Left cardiac atrium (tissue), 4 donors: ENCODE data around the gene ELOVL2. TPM values are rescaled to one million over a fixed set of nuclear protein-coding genes. Genes with fewer than 3 reads are reported as not detected.
"Not testable (repeated sequence)": the region's sequence is repeated elsewhere in the genome, so short reads cannot be mapped to it uniquely, and the experiment has no call there.

Source experiments
- ATAC-seq, 2 donors: fragments of 200-7000 bp; cut with Tn5 transposase; one replicate each; pipeline ENCODE4 v1.9.1; 2020; ENCODE audit warnings: mild to moderate bottlenecking in 2 of 2, moderate library complexity in 2 of 2
- DNase-seq: peaks from one replicate; pipeline ENCODE4 v3.0.0-alpha.2; 2020
- intact Hi-C, 2 donors: fragments of 100-400 bp; cut with DNase I; formaldehyde crosslinking; loops; one replicate each; pipeline versions ENCODE4 v1.14.1 to v1.15.1; 2022 to 2023
- total RNA-seq, 2 donors: library from RNA; stranded (reverse); fragmentation: NEBNext Ultra II Directional; extraction: Animal tissue kit (Norgen Biotek cat#: 25700); gene quantifications; one replicate each; pipeline ENCODE4 v1.2.1, GENCODE V29; 2021
- donor health status: DM: no; HTN: yes; CAD: no.
- donor health status: DM: no; HTN: yes; CAD: no; lungs with severe emphysema.
- donor health status: DM: yes; HTN: yes; CAD: no.
- donor health status: Dilated cardiomyopathy.

Gene ELOVL2
- total RNA-seq, 2 donors from 2014 or later, result 1.2 to 2.3 TPM

GRCh38 chr6:11002176-11002575, 41.9 kb downstream of the ELOVL2 start:
- intact Hi-C loops, result no loop called here
- ATAC-seq, result no peak
- no peak for DNase-seq

DNA sequence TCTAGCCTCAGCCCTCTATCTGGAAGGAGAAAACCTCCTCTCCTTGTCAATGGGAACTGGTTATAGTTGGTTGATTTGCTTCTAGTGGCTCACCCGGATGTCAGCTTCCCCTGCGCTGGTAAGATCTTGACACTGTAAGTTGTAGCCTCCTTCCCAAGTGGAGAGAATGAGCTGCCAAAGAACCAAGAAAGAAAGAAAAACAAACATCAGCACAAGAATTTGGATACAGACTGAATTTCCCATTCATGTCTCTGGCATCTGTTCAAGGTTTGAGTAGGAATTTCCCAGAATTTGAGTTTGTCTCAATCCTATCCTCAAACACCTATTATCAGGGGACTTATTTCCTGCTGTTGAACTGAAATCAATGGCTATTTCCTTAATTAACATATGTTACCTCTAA, 44.1 kb downstream of the ELOVL2 start:
- DNase-seq (no peak), ATAC-seq (peak; percentile 67 to 73)
- intact Hi-C loops, result no loop called here

DNA sequence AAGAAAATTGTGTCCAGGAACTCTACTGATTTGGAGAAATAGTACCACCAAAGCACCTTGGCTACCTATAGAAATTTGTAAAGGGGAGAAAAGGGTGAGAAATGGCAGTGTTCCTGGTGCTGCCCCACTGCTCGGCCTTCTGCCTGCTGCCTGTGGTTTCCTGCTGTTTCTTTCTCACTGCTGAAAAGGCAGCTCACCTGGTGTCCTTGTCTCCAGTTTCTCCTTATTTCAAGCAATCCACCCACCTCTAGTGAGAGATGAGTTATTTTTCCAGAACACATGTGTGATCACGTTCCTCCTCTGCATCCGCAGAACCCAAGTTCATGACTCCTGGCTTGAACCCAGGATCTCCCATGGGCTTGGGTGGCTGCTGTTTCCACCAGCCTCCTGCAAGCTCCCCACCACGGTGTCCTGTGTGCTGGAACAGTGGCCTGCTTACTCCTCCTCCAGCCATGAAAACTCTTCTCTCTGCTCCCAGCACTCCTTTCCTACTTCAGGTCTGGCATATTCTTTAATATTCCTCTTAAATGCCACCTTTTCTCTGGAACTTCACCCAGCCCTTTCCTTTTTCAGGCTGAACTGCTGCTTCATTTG, 48.9 kb downstream of the ELOVL2 start:
- no peak for DNase-seq
- intact Hi-C loops, result no loop called here
- ATAC-seq, result no peak

- intact Hi-C loops, result no loop called here
- DNase-seq (no peak), ATAC-seq (no peak)
Observed at GRCh38 chr6:10993896-10994295, 50.2 kb downstream of the ELOVL2 start.

DNA sequence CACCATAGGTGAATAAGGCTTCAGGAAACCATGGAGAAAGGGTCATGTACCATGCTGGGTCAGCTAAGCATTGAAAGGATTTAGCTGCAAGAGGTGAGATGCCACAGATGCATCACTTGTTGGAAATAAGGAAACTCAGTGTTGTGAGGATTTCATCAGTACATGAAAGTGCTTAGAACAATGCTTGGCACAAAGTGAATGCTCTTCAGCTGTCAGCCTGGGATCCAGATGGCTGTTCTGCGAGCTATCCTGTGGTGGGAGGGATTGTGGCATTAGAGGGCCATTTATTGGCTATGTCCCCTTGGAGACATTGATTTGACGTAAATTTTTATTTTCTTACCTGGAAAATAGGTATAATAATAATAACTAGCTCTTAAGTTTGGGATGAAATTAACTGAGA, 53.0 kb downstream of the ELOVL2 start:
- intact Hi-C loops, result no loop called here
- no peak for DNase-seq
- no peak for ATAC-seq

- intact Hi-C loops, result no loop called here
- DNase-seq (no peak), ATAC-seq (no peak)
Observed at GRCh38 chr6:10989587-10989986, 54.5 kb downstream of the ELOVL2 start.

DNA sequence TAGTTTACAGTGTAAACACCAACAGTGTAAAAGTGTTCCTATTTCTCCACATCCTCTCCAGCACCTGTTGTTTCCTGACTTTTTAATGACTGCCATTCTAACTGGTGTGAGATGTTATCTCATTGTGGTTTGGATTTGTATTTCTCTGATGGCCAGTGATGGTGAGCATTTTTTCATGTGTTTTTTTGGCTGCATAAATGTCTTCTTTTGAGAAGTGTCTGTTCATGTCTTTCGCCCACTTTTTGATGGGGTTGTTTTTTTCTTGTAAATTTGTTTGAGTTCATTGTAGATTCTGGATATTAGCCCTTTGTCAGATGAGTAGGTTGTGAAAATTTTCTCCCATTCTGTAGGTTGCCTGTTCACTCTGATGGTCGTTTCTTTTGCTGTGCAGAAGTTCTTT, 59.1 kb downstream of the ELOVL2 start:
- ATAC-seq, DNase-seq, intact Hi-C loops: not testable (repeated sequence)

GRCh38 chr6:10981409-10981808, 62.7 kb downstream of the ELOVL2 start:
- no peak for ATAC-seq
- no peak for DNase-seq
- intact Hi-C loops, result no loop called here

DNA sequence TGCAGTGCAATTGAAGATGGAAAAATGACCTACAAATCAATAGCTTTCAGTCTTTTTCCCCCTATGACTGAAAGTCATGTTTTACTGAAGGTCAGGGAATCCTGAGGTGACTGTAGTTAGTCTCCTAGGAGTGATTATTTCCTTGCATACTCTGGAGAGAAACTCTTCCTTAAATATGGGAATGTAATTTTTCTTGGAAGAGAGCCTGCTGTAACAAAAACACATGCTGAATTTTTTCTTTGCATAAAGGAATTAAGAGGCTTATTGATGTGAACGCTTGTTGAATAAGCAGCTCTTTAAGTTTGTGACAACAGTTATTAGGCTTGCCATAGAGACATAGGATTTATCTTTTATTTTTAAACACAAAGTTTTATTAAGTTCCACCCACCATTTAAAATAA, 64.5 kb downstream of the ELOVL2 start:
- DNase-seq (no peak), ATAC-seq (no peak)
- intact Hi-C loops, result no loop called here

DNA sequence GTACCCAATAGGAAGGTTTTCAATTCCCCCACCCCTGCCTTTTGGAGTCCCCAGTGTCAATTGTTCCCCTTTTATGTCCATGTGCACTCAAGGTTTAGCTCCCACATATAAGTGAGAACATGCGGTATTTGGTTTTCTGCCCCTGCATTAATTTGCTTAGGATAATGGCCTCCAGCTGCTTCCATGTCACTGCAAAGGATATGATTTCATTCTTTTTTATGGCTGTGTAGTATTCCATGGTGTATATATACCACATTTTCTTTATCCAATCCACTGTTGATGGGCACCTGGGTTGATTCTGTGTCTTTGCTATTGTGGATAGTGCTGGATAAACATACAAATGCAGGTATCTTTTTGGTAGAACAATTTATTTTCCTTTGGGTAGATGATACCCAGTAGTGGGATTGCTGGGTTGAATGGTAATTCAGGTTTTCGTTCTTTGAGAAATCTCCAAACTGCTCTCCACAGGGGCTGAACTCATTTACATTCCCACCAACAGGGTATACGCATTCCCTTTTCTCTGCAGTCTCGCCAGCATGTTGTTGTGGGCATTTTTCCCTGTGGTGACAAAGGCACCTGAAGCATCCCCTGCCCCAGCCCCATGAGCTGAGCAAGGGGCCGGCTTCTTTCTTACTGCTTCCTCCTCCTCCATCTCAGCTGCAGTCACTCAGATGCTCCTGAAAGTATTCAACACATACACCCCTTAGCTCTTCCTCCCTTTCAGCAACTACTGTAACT, 66.7 kb downstream of the ELOVL2 start:
- DNase-seq (no peak), ATAC-seq (no peak)
- intact Hi-C loops, result no loop called here

- ATAC-seq (no peak), DNase-seq (no peak)
- intact Hi-C loops, result no loop called here
Observed at GRCh38 chr6:10976571-10976970, 67.5 kb downstream of the ELOVL2 start.

- ATAC-seq, result no peak
- intact Hi-C loops, result no loop called here
Observed at GRCh38 chr6:10972196-10972595, 71.9 kb downstream of the ELOVL2 start.

DNA sequence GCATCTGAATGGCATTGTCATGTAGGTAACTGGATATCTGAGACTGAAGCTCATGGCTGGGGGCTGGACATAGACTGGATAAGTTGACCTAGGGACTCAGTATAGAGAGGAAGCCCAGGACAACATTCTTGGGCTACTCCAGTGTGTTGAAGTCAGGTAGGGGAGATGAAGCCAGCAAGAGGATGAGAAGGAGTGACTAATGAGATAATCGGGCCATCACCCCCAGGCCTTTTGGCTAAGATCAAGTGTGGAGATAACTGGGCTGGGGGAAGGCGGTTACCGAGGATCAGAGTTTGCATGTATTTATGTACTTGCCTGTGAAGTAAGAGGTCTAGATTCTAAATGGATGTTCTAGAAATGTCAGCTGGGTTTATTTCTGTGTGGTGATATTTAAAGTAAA, 73.4 kb downstream of the ELOVL2 start:
- intact Hi-C loops, result no loop called here
- no peak for ATAC-seq

More at GRCh38 chr6:10972196-10972595, 71.9 kb downstream of the ELOVL2 start:
- DNase-seq, result no peak

GRCh38 chr6:10968776-10969175, 75.3 kb downstream of the ELOVL2 start:
- ATAC-seq, result no peak
- intact Hi-C loops, result no loop called here
- no peak for DNase-seq

More for the DNA sequence above, 73.4 kb downstream of the ELOVL2 start:
- no peak for DNase-seq

- intact Hi-C loops, result no loop called here
- DNase-seq (no peak), ATAC-seq (no peak)
Observed at GRCh38 chr6:10964684-10965083, 79.4 kb downstream of the ELOVL2 start.

GRCh38 chr6:10963113-10963512, 81.0 kb downstream of the ELOVL2 start:
- intact Hi-C loops, result no loop called here
- no peak for DNase-seq

DNA sequence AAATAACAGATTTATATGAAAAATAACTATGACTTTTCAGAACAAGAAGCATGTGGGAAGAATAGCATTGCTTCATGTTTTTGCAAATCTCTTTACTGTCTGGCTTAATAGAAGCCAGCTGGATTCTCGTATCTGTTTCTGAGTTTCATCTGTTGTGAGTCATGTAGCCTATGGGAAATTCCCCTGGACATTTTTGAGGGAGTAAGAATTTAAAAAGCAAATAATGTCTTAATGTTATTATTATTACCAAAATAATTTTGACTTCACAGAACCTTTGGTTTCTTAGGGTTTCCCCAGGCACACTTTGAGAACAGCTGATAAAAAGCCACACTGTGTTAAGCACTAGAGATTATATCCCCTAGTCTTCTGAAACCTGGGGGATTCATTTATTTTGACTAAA, 81.4 kb downstream of the ELOVL2 start:
- intact Hi-C loops, result no loop called here
- ATAC-seq (peak in 1 of 2 donors; percentile 82), DNase-seq (no peak)

More at GRCh38 chr6:10963113-10963512, 81.0 kb downstream of the ELOVL2 start:
- ATAC-seq, result no peak

- intact Hi-C loops, result no loop called here
- no peak for ATAC-seq
- DNase-seq, result no peak
Observed at GRCh38 chr6:10961837-10962236, 82.3 kb downstream of the ELOVL2 start.

DNA sequence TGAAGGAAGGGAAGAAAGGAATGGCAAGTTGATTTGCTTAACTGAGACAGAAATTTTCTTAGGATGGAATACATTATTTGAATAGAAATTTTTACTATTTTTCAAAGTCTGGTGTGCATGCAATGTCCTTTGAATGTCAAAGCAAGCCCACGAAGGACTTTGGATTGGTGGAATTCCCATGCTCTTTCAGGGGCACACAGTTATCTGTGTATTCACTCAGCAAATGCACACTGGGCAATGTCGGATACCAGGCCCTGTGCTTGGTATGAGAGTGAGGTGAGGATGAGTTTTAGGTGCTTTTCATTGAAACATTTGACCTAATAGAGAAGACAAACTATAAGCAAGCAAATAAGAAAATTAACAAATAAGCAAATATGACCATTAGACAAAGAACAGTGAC, 83.9 kb downstream of the ELOVL2 start:
- intact Hi-C loops, result no loop called here
- no peak for DNase-seq
- ATAC-seq, result no peak

DNA sequence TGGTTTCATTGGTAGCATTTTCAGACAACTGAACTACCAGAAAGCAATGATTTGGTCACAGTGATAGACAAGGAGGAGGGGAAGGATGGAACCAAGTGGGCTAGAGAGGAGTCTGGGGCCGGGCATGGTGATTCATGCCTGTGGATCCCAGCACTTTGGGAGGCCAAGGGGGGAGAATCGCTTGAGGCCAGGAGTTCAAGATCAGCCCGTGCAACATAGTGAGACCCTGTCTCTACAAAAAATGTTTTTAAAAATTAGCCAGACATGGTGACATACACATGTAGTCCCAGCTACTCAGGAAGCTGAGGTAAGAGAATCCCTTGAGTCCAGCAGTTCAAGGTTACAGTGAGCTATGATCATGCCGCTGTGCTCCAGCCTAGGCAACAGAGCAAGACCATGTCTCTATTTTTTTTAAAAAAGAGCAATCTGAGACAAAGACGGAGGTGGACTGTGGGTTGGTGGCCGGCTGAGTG, 86.7 kb downstream of the ELOVL2 start:
- ATAC-seq, result no peak

DNA sequence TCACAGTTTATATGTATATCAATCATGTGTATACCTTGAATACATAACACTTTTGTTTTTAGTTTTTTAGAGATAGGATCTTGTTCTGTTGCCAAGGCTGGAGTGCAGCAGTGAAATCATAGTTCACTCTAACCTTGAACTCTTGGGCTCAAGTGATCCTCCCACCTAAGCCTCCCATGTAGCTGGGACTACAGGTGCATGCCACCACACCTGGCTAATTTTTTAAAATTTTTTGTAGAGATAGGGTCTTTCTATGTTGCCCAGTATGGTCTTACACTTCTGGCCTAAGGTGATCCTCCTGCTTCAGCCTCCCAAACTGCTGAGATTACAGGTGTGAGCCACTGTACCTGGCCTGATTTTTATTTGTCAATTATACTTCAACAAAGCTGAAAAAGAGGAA, 87.3 kb downstream of the ELOVL2 start:
- intact Hi-C loops, result no loop called here
- DNase-seq, result no peak
- ATAC-seq, result no peak

More for the DNA sequence above, 86.7 kb downstream of the ELOVL2 start:
- intact Hi-C loops, result no loop called here
- no peak for DNase-seq
